Measurements from ENCODE around the gene HTR4. TPM values are rescaled to one million over a fixed set of nuclear protein-coding genes. Genes with fewer than 3 reads are reported as not detected.

The HTR4 gene
- polyA plus RNA-seq, 1 experiment: not detected

- DNase-seq (ENCODE audit: low read depth): no peak
- ChIA-PET CTCF (no interaction called here), POLR2A (no interaction called here)
- Histone ChIP-seq H3K36me3 (ENCODE audit: control insufficient read depth, insufficient read depth, low read length) (no peaks in the 10 kb centered on the region), H3K4me3 (ENCODE audit: low read depth, low read length) (no peak overlapping the region), H3K27me3 (ENCODE audit: control insufficient read depth, insufficient read depth, low read length) (no peaks in the 10 kb centered on the region)
- TF ChIP-seq, protein P1, sequence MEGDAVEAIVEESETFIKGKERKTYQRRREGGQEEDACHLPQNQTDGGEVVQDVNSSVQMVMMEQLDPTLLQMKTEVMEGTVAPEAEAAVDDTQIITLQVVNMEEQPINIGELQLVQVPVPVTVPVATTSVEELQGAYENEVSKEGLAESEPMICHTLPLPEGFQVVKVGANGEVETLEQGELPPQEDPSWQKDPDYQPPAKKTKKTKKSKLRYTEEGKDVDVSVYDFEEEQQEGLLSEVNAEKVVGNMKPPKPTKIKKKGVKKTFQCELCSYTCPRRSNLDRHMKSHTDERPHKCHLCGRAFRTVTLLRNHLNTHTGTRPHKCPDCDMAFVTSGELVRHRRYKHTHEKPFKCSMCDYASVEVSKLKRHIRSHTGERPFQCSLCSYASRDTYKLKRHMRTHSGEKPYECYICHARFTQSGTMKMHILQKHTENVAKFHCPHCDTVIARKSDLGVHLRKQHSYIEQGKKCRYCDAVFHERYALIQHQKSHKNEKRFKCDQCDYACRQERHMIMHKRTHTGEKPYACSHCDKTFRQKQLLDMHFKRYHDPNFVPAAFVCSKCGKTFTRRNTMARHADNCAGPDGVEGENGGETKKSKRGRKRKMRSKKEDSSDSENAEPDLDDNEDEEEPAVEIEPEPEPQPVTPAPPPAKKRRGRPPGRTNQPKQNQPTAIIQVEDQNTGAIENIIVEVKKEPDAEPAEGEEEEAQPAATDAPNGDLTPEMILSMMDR (IDR thresholded peaks at IDR 0.05; ENCODE audit: insufficient read depth, low read depth, low read length): no peak
Observed at GRCh38 chr5:148515460-148515859, 138.9 kb downstream of the HTR4 start.

DNA sequence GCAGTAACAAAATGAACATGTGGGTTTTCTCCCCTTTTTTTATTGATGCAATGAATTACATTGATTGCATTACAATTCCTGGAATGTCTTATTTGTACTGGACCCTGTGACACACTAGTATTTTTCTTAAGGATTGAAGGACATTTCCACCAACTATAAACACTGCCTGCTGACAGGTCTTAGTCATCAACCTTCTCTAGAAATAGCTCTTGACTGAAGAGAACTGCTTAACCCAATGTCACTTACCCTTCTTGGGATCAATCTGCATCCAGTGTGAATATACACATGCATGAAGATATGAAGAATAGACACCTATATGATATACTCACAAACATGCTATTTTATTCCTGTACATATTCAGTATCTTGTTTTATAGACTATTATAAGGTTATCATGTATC lies 140.0 kb downstream of the HTR4 start:
- DNase-seq (ENCODE audit: low read depth): no peak
- H3K4me3 ChIP-seq (ENCODE audit: low read depth, low read length): no peak overlapping the region
- CTCF ChIA-PET: no interaction called here
- TF ChIP-seq, protein P1 (IDR thresholded peaks at IDR 0.05; ENCODE audit: insufficient read depth, low read depth, low read length): no peak
- no peaks in the 10 kb centered on the region for H3K27me3 ChIP-seq (ENCODE audit: control insufficient read depth, insufficient read depth, low read length)
- POLR2A ChIA-PET: no interaction called here
- no peaks in the 10 kb centered on the region for H3K36me3 ChIP-seq (ENCODE audit: control insufficient read depth, insufficient read depth, low read length)

GRCh38 chr5:148512498-148512897 lies 141.8 kb downstream of the HTR4 start:
- POLR2A ChIA-PET: no interaction called here
- H3K4me3 ChIP-seq (ENCODE audit: low read depth, low read length): no peak overlapping the region
- TF ChIP-seq, protein P1 (IDR thresholded peaks at IDR 0.05; ENCODE audit: insufficient read depth, low read depth, low read length): no peak
- no peaks in the 10 kb centered on the region for H3K36me3 ChIP-seq (ENCODE audit: control insufficient read depth, insufficient read depth, low read length)
- CTCF ChIA-PET: no interaction called here
- DNase-seq (ENCODE audit: low read depth): no peak
- H3K27me3 ChIP-seq (ENCODE audit: control insufficient read depth, insufficient read depth, low read length): no peaks in the 10 kb centered on the region

GRCh38 chr5:148511810-148512347 lies 142.4 kb downstream of the HTR4 start:
- TF ChIP-seq, protein P1 (IDR thresholded peaks at IDR 0.05; ENCODE audit: insufficient read depth, low read depth, low read length): no peak
- Histone ChIP-seq H3K4me3 (ENCODE audit: low read depth, low read length) (no peak overlapping the region), H3K36me3 (ENCODE audit: control insufficient read depth, insufficient read depth, low read length) (no peaks in the 10 kb centered on the region), H3K27me3 (ENCODE audit: control insufficient read depth, insufficient read depth, low read length) (no peaks in the 10 kb centered on the region)
- DNase-seq (ENCODE audit: low read depth): no peak
- POLR2A ChIA-PET: no interaction called here
- CTCF ChIA-PET: no interaction called here

GRCh38 chr5:148509893-148510292 lies 144.4 kb downstream of the HTR4 start:
- H3K4me3 ChIP-seq (ENCODE audit: low read depth, low read length): no peak overlapping the region
- TF ChIP-seq, protein P1 (IDR thresholded peaks at IDR 0.05; ENCODE audit: insufficient read depth, low read depth, low read length): no peak
- ChIA-PET POLR2A (no interaction called here), CTCF (no interaction called here)
- no peaks in the 10 kb centered on the region for H3K27me3 ChIP-seq (ENCODE audit: control insufficient read depth, insufficient read depth, low read length)
- DNase-seq (ENCODE audit: low read depth): no peak
- no peaks in the 10 kb centered on the region for H3K36me3 ChIP-seq (ENCODE audit: control insufficient read depth, insufficient read depth, low read length)

Data from BJ (cell line).